Mesenchymal stem cell (in vitro differentiated cells and primary cell): ENCODE data around the gene SIGLEC11.

Experiments used
- DNase-seq: peaks from one replicate; pipeline ENCODE4 v3.0.0-alpha.2; 2013
- H2AFZ ChIP-seq: one replicate; pipeline ENCODE4 v1.6.1; 2013; ENCODE audit warnings: low read depth, mild to moderate bottlenecking, control low read depth, inconsistent platforms, low read length, moderate library complexity
- H2AK5ac ChIP-seq: 2 replicates; pipeline ENCODE4 v1.6.1; 2013; ENCODE audit warnings: low read length, moderate library complexity, mild to moderate bottlenecking, inconsistent platforms; ENCODE audit not compliant: severe bottlenecking
- H2BK120ac ChIP-seq: one replicate; pipeline ENCODE4 v1.6.1; 2013; ENCODE audit warnings: low read depth, mild to moderate bottlenecking, inconsistent platforms, low read length, moderate library complexity
- H2BK12ac ChIP-seq, 2 experiments: one replicate each; pipeline ENCODE4 v1.6.1; 2013; ENCODE audit warnings: inconsistent platforms in 2 of 2, low read length in 2 of 2, mild to moderate bottlenecking in 2 of 2, moderate library complexity in 2 of 2, control low read depth in 1 of 2
- H2BK15ac ChIP-seq: one replicate; pipeline ENCODE4 v1.6.1; 2013; ENCODE audit warnings: mild to moderate bottlenecking, low read depth, inconsistent platforms; ENCODE audit not compliant: poor library complexity, severe bottlenecking
- H2BK5ac ChIP-seq: 2 replicates; pipeline ENCODE4 v1.6.1; 2013; ENCODE audit warnings: low read depth, mild to moderate bottlenecking, low read length, control low read depth, inconsistent platforms; ENCODE audit not compliant: poor library complexity, severe bottlenecking
- H3K14ac ChIP-seq, 2 experiments: one replicate each; pipeline ENCODE4 v1.6.1; 2013; ENCODE audit warnings: inconsistent platforms in 2 of 2, low read length in 2 of 2, control low read depth in 1 of 2, mild to moderate bottlenecking in 1 of 2, moderate library complexity in 1 of 2
- H3K18ac ChIP-seq, 2 experiments: one replicate each; pipeline ENCODE4 v1.6.1; 2013; ENCODE audit warnings: inconsistent platforms in 2 of 2, low read length in 2 of 2, control low read depth in 1 of 2, low read depth in 1 of 2, mild to moderate bottlenecking in 1 of 2
- H3K23ac ChIP-seq, 2 experiments: one replicate each; pipeline ENCODE4 v1.6.1; 2013; ENCODE audit warnings: inconsistent platforms in 2 of 2, low read length in 2 of 2, mild to moderate bottlenecking in 2 of 2, moderate library complexity in 2 of 2, control low read depth in 1 of 2
- H3K27ac ChIP-seq: 2 replicates; pipeline ENCODE4 v1.5.1; 2013; ENCODE audit warnings: mild to moderate bottlenecking, moderate library complexity, low read length, control low read depth, inconsistent platforms; ENCODE audit not compliant: poor library complexity, severe bottlenecking
- H3K27me3 ChIP-seq, 2 experiments: 2 replicates each; pipeline versions ENCODE4 v1.6.1 to v1.7.0; 2013; ENCODE audit warnings: low read length in 2 of 2, mild to moderate bottlenecking in 2 of 2, moderate library complexity in 2 of 2, control low read depth in 1 of 2, inconsistent platforms in 1 of 2; ENCODE audit not compliant: control insufficient read depth in 1 of 2, insufficient read depth in 1 of 2
- H3K36me3 ChIP-seq, 2 experiments: 2 replicates each; pipeline versions ENCODE4 v1.6.1 to v1.7.0; 2013; ENCODE audit warnings: low read length in 2 of 2, control low read depth in 1 of 2, inconsistent platforms in 1 of 2, low read depth in 1 of 2, mild to moderate bottlenecking in 1 of 2; ENCODE audit not compliant: insufficient read depth in 2 of 2, control insufficient read depth in 1 of 2
- H3K4ac ChIP-seq, 2 experiments: one replicate each; pipeline ENCODE4 v1.6.1; 2013; ENCODE audit warnings: inconsistent platforms in 2 of 2, low read length in 2 of 2, mild to moderate bottlenecking in 2 of 2, moderate library complexity in 2 of 2, control low read depth in 1 of 2, low read depth in 1 of 2
- H3K4me1 ChIP-seq: 2 replicates; pipeline ENCODE4 v1.6.1; 2013; ENCODE audit warnings: low read depth, low read length, control low read depth; ENCODE audit not compliant: control insufficient read depth, insufficient read depth
- H3K4me2 ChIP-seq: 2 replicates; pipeline ENCODE4 v1.6.1; 2013; ENCODE audit warnings: low read length, mild to moderate bottlenecking, inconsistent platforms; ENCODE audit not compliant: poor library complexity, severe bottlenecking
- H3K4me3 ChIP-seq, 2 experiments: 2 replicates each; pipeline versions ENCODE4 v1.5.1 to v1.7.0; 2013; ENCODE audit warnings: low read length in 2 of 2, mild to moderate bottlenecking in 2 of 2, control low read depth in 1 of 2, low read depth in 1 of 2; ENCODE audit not compliant: insufficient read depth in 1 of 2
- H3K79me1 ChIP-seq: replicated peaks from 2 replicates; pipeline ENCODE4 v1.6.1; 2013; ENCODE audit warnings: mild to moderate bottlenecking, control low read depth, low read length, inconsistent platforms; ENCODE audit not compliant: poor library complexity, severe bottlenecking
- H3K9ac ChIP-seq: 2 replicates; pipeline ENCODE4 v1.7.0; 2013; ENCODE audit warnings: mild to moderate bottlenecking, low read length, moderate library complexity
- H3K9me3 ChIP-seq: 2 replicates; pipeline ENCODE4 v1.7.0; 2013; ENCODE audit warnings: mild to moderate bottlenecking, low read length; ENCODE audit not compliant: control insufficient read depth
- H4K8ac ChIP-seq: one replicate; pipeline ENCODE4 v1.6.1; 2013; ENCODE audit warnings: inconsistent platforms, mild to moderate bottlenecking, low read length, moderate library complexity
- H4K91ac ChIP-seq: one replicate; pipeline ENCODE4 v1.6.1; 2013; ENCODE audit warnings: mild to moderate bottlenecking, low read length, inconsistent platforms
- WGBS: methylation state at CpG from one replicate; pipeline ENCODE4 v1.1.7; 2013; ENCODE audit warnings: mixed read lengths; 5-methylcytosine and 5-hydroxymethylcytosine counted together

The SIGLEC11 gene

GRCh38 chr19:49933643-49934042 is 27.3 kb downstream of the SIGLEC11 start:
- Histone ChIP-seq H2AFZ (no peak overlapping the region), H3K27me3 (peaks cover 0 to 11% of the 10 kb centered on the region in 2 experiments), H2BK5ac (no peak overlapping the region), H3K18ac (no peak overlapping the region), H2AK5ac (no peak overlapping the region), H3K79me1 (peaks cover 18% of the 10 kb centered on the region), H4K91ac (peak overlapping the region; percentile 9), H3K4me1 (peaks cover 11% of the 10 kb centered on the region), H3K4me3 (no peak overlapping the region), H2BK12ac (no peak overlapping the region), H3K9ac (no peak overlapping the region), H3K36me3 (peaks cover 15 to 24% of the 10 kb centered on the region in 2 experiments), H4K8ac (no peak overlapping the region), H3K4me2 (no peak overlapping the region), H3K23ac (no peak overlapping the region), H3K27ac (no peak overlapping the region), H2BK15ac (no peak overlapping the region), H3K9me3 (no peaks in the 10 kb centered on the region), H3K4ac (no peak overlapping the region), H3K14ac (no peak overlapping the region), H2BK120ac (no peak overlapping the region)
- WGBS, result 81% methylated on average over 8 of the region's 8 CpGs
- DNase-seq, result no peak

GRCh38 chr19:49932731-49933131 is 28.2 kb downstream of the SIGLEC11 start:
- WGBS, result 98% methylated on average over 25 of the region's 25 CpGs

GRCh38 chr19:49932041-49932451 is 28.9 kb downstream of the SIGLEC11 start:
- no peak overlapping the region for H2BK15ac ChIP-seq
- no peak overlapping the region for H4K8ac ChIP-seq
- no peak overlapping the region for H3K4me2 ChIP-seq
- no peaks in the 10 kb centered on the region for H3K9me3 ChIP-seq
- peaks cover 0 to 6% of the 10 kb centered on the region in 2 experiments for H3K27me3 ChIP-seq
- no peak for DNase-seq
- H2BK5ac ChIP-seq, result no peak overlapping the region
- H2BK120ac ChIP-seq, result no peak overlapping the region
- H2BK12ac ChIP-seq, result no peak overlapping the region
- WGBS, result over 99% methylated on average over 5 of the region's 5 CpGs
- H3K4ac ChIP-seq, result no peak overlapping the region
- peaks cover 18% of the 10 kb centered on the region for H3K79me1 ChIP-seq
- H3K18ac ChIP-seq, result no peak overlapping the region
- no peak overlapping the region for H2AFZ ChIP-seq
- peaks cover 22 to 33% of the 10 kb centered on the region in 2 experiments for H3K36me3 ChIP-seq
- H3K27ac ChIP-seq, result no peak overlapping the region
- no peak overlapping the region for H3K4me3 ChIP-seq
- H3K14ac ChIP-seq, result no peak overlapping the region
- H3K23ac ChIP-seq, result no peak overlapping the region
- H3K4me1 ChIP-seq, result peaks cover 14% of the 10 kb centered on the region
- H3K9ac ChIP-seq, result no peak overlapping the region
- H2AK5ac ChIP-seq, result no peak overlapping the region
- H4K91ac ChIP-seq, result no peak overlapping the region

More at GRCh38 chr19:49932731-49933131, 28.2 kb downstream of the SIGLEC11 start:
- H2BK5ac ChIP-seq, result no peak overlapping the region
- peaks cover 9% of the 10 kb centered on the region for H3K4me1 ChIP-seq
- no peak overlapping the region for H3K14ac ChIP-seq
- no peak overlapping the region for H2BK12ac ChIP-seq
- H3K18ac ChIP-seq, result no peak overlapping the region
- H3K79me1 ChIP-seq, result peaks cover 18% of the 10 kb centered on the region
- H4K8ac ChIP-seq, result no peak overlapping the region
- no peak overlapping the region for H3K23ac ChIP-seq
- H3K27ac ChIP-seq, result no peak overlapping the region
- H3K36me3 ChIP-seq, result peaks cover 15 to 26% of the 10 kb centered on the region in 2 experiments
- no peak for DNase-seq
- H2BK15ac ChIP-seq, result no peak overlapping the region
- H3K4me3 ChIP-seq, result peak overlapping the region in 1 of 2 experiments; percentile 20
- peaks cover 0 to 7% of the 10 kb centered on the region in 2 experiments for H3K27me3 ChIP-seq
- H3K9me3 ChIP-seq, result no peaks in the 10 kb centered on the region
- no peak overlapping the region for H2AFZ ChIP-seq
- no peak overlapping the region for H2BK120ac ChIP-seq
- H2AK5ac ChIP-seq, result no peak overlapping the region
- no peak overlapping the region for H3K9ac ChIP-seq
- H3K4me2 ChIP-seq, result no peak overlapping the region
- H3K4ac ChIP-seq, result no peak overlapping the region
- no peak overlapping the region for H4K91ac ChIP-seq

GRCh38 chr19:49931293-49932040 is 29.5 kb downstream of the SIGLEC11 start:
- Histone ChIP-seq H3K27me3 (peaks cover 0 to under 1% of the 10 kb centered on the region in 2 experiments), H3K4me1 (peaks cover 16% of the 10 kb centered on the region), H3K9me3 (no peaks in the 10 kb centered on the region), H4K8ac (no peak overlapping the region), H3K4me3 (no peak overlapping the region), H3K23ac (no peak overlapping the region), H3K9ac (no peak overlapping the region), H3K4me2 (no peak overlapping the region), H2AFZ (no peak overlapping the region), H2BK12ac (no peak overlapping the region), H3K4ac (no peak overlapping the region), H4K91ac (no peak overlapping the region), H3K36me3 (peaks cover 28 to 37% of the 10 kb centered on the region in 2 experiments), H3K79me1 (peaks cover 19% of the 10 kb centered on the region), H2BK15ac (no peak overlapping the region), H3K14ac (no peak overlapping the region), H2BK5ac (no peak overlapping the region), H2AK5ac (no peak overlapping the region), H3K18ac (no peak overlapping the region), H3K27ac (no peak overlapping the region), H2BK120ac (no peak overlapping the region)
- DNase-seq, result no peak
- WGBS, result over 99% methylated on average over 7 of the region's 7 CpGs
